Breast epithelium (tissue), 4 donors: ENCODE data around the gene GPX2. TPM values are rescaled to one million over a fixed set of nuclear protein-coding genes. Genes with fewer than 3 reads are reported as not detected.

Experiments used
- DNase-seq, 2 donors: peaks; one replicate each; pipeline ENCODE4 v3.0.0-alpha.2; 2019; ENCODE audit warnings: low spot score in 2 of 2
- H3K27ac ChIP-seq, 2 donors: fragments of 200-600 bp; sonication (generic) in 1 of 2; one replicate each; pipeline ENCODE4 v1.5.1; 2016 to 2019; ENCODE audit warnings: mild to moderate bottlenecking in 1 of 2
- H3K27me3 ChIP-seq, 2 donors: fragments of 200-600 bp; sonication (generic) in 1 of 2; one replicate each; pipeline versions ENCODE4 v1.5.1 to v1.6.0; 2017 to 2019; ENCODE audit warnings: control low read depth in 1 of 2, mild to moderate bottlenecking in 1 of 2
- H3K36me3 ChIP-seq: fragments of 200-600 bp; one replicate; pipeline ENCODE4 v1.5.1; 2019
- H3K4me1 ChIP-seq, 2 donors: fragments of 200-600 bp; sonication (generic); one replicate each; pipeline ENCODE4 v1.5.1; 2016 to 2019; ENCODE audit warnings: control low read depth in 1 of 2
- H3K4me3 ChIP-seq, 3 donors: fragments of 200-600 bp; sonication (generic); 1 replicate in 2 of 3; 2 replicates in 1 of 3; pipeline ENCODE4 v1.5.1; 2016 to 2019; ENCODE audit warnings: mild to moderate bottlenecking in 3 of 3, moderate library complexity in 2 of 3
- H3K9me3 ChIP-seq, 2 donors: fragments of 200-600 bp; sonication (generic) in 1 of 2; one replicate each; pipeline ENCODE4 v1.5.1; 2016 to 2019; ENCODE audit warnings: control low read depth in 1 of 2
- POLR2A ChIP-seq: fragments of 450-650 bp; IDR thresholded peaks from one replicate; pipeline ENCODE4 v1.6.1; 2016; ENCODE audit warnings: antibody characterized with exemption, mild to moderate bottlenecking, moderate library complexity
- POLR2AphosphoS5 ChIP-seq, 3 donors: sonication (generic); formaldehyde crosslinking; IDR thresholded peaks; one replicate each; pipeline ENCODE4 v1.6.1; 2017; ENCODE audit warnings: antibody characterized with exemption in 3 of 3
- intact Hi-C: fragments of 100-400 bp; cut with DNase I; formaldehyde crosslinking; loops from one replicate; pipeline ENCODE4 v1.15.1; 2023; ENCODE audit warnings: low total_unique reads
- total RNA-seq, 3 donors: library from RNA; depleted of rRNA; stranded (reverse); fragments of >200 nt; gene quantifications; one replicate each; pipeline ENCODE4 v1.1.0, GENCODE V29; 2016
- TF ChIP-seq, protein P1 (sequence below), 3 donors: fragments of 450-650 bp; IDR thresholded peaks; one replicate each; pipeline ENCODE4 v1.5.1; 2016 to 2017; ENCODE audit warnings: antibody characterized with exemption in 3 of 3, mild to moderate bottlenecking in 3 of 3, moderate library complexity in 3 of 3

The GPX2 gene
- 1 to 10 TPM in 2 of 3 donors, not detected in 1; 4.4 to 7.5 TPM for total RNA-seq

DNA sequence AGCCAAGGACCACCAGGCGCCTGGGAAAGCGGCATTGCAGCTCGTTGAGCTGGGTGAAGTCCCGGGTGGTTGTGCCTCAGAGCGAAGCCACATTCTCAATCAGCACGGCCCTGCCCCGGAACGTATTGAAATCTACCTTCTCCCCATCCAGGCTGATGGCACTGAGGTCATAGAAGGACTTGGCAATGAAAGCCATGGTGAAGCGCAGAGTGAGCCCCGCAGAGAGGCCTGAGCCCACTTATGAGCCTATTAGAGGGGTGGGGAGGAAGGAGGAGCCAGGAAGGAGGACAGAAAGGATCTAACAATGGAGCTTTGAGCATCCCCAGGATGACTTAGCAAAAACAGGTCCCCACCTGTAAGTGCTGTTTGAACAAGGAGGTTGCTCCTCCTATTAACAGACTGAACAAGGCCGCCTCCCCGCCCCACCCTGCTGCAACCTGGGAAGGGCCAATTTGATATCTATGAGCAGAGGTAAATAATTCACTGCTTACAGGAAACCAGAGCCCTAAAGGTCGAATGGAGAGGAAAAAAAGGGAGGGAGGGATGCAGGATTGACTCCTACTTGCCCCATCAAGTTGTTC is at the start of gene GPX2:
Gene GPX2, minus strand, starts transcription at position 215 of the 581 bp plus-strand sequence. Its CDS starts 19 bp downstream, at position 196.
- intact Hi-C loops = no loop called here
- no peaks in the 10 kb centered on the region for H3K4me1 ChIP-seq
- H3K9me3 ChIP-seq = no peaks in the 10 kb centered on the region
- H3K36me3 ChIP-seq = no peaks in the 10 kb centered on the region
- no peak for DNase-seq
- TF ChIP-seq, protein P1, sequence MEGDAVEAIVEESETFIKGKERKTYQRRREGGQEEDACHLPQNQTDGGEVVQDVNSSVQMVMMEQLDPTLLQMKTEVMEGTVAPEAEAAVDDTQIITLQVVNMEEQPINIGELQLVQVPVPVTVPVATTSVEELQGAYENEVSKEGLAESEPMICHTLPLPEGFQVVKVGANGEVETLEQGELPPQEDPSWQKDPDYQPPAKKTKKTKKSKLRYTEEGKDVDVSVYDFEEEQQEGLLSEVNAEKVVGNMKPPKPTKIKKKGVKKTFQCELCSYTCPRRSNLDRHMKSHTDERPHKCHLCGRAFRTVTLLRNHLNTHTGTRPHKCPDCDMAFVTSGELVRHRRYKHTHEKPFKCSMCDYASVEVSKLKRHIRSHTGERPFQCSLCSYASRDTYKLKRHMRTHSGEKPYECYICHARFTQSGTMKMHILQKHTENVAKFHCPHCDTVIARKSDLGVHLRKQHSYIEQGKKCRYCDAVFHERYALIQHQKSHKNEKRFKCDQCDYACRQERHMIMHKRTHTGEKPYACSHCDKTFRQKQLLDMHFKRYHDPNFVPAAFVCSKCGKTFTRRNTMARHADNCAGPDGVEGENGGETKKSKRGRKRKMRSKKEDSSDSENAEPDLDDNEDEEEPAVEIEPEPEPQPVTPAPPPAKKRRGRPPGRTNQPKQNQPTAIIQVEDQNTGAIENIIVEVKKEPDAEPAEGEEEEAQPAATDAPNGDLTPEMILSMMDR (IDR thresholded peaks at IDR 0.05) = no peak
- no peak for TF ChIP-seq POLR2A
- TF ChIP-seq POLR2AphosphoS5 (IDR thresholded peaks at IDR 0.05) = no peak
- H3K27ac ChIP-seq = no peak within 1 kb of the TSS
- H3K4me3 ChIP-seq = no peak within 1 kb of the TSS
- no peaks in the 10 kb centered on the region for H3K27me3 ChIP-seq

GRCh38 chr14:64990939-64991338 is 48.4 kb upstream of the GPX2 start:
- H3K36me3 ChIP-seq = no peaks in the 10 kb centered on the region
- H3K4me1 ChIP-seq = no peaks in the 10 kb centered on the region
- intact Hi-C loops = no loop called here
- H3K27me3 ChIP-seq = no peaks in the 10 kb centered on the region
- TF ChIP-seq POLR2A (no peak), POLR2AphosphoS5 (IDR thresholded peaks at IDR 0.05) (no peak)
- TF ChIP-seq, protein P1 (IDR thresholded peaks at IDR 0.05) = no peak
- no peak for DNase-seq
- no peak overlapping the region for H3K4me3 ChIP-seq
- no peak overlapping the region for H3K27ac ChIP-seq
- no peaks in the 10 kb centered on the region for H3K9me3 ChIP-seq

GRCh38 chr14:64990296-64990695 is 47.8 kb upstream of the GPX2 start:
- no peaks in the 10 kb centered on the region for H3K9me3 ChIP-seq
- H3K4me3 ChIP-seq = no peak overlapping the region
- intact Hi-C loops = no loop called here
- H3K27ac ChIP-seq = no peak overlapping the region
- H3K27me3 ChIP-seq = no peaks in the 10 kb centered on the region
- H3K4me1 ChIP-seq = no peaks in the 10 kb centered on the region
- TF ChIP-seq, protein P1 (IDR thresholded peaks at IDR 0.05) = no peak
- TF ChIP-seq POLR2AphosphoS5 (IDR thresholded peaks at IDR 0.05) = no peak
- no peak for TF ChIP-seq POLR2A
- no peaks in the 10 kb centered on the region for H3K36me3 ChIP-seq
- DNase-seq = no peak

GRCh38 chr14:64987438-64987767 is 44.9 kb upstream of the GPX2 start:
- Histone ChIP-seq H3K27ac (peak overlapping the region; percentile 83 to 85), H3K4me3 (peak overlapping the region; percentile 68 to 81 (median 79)), H3K27me3 (no peaks in the 10 kb centered on the region), H3K9me3 (no peaks in the 10 kb centered on the region), H3K36me3 (no peaks in the 10 kb centered on the region), H3K4me1 (peaks cover 0 to 6% of the 10 kb centered on the region in 2 donors)
- no peak for TF ChIP-seq POLR2A
- TF ChIP-seq, protein P1 (IDR thresholded peaks at IDR 0.05) = no peak
- TF ChIP-seq POLR2AphosphoS5 (IDR thresholded peaks at IDR 0.05) = no peak
- intact Hi-C loops = no loop called here
- no peak for DNase-seq

- peak; percentile 92 to 94 for DNase-seq
- intact Hi-C loops = no loop called here
- Histone ChIP-seq H3K4me3 (peak within 1 kb of the TSS; percentile 68 to 81 (median 79)), H3K27me3 (no peaks in the 10 kb centered on the region), H3K4me1 (peaks cover 0 to 6% of the 10 kb centered on the region in 2 donors), H3K9me3 (no peaks in the 10 kb centered on the region), H3K36me3 (no peaks in the 10 kb centered on the region), H3K27ac (peak within 1 kb of the TSS; percentile 83 to 85)
- TF ChIP-seq POLR2AphosphoS5 (IDR thresholded peaks at IDR 0.05) = peak; percentile 83 to 97 (median 89)
- TF ChIP-seq, protein P1 (IDR thresholded peaks at IDR 0.05) = peak; percentile 45 to 54 (median 53)
- no peak for TF ChIP-seq POLR2A
Observed at GRCh38 chr14:64986648-64987437, 44.3 kb upstream of the GPX2 start, which contains the start of gene FNTB. Gene FNTB (plus strand): TSS chr14:64986895. CDS start chr14:64986954, 59 bp downstream.
